ENCODE data around the gene HOXB2. TPM values are rescaled to one million over a fixed set of nuclear protein-coding genes. Genes with fewer than 3 reads are reported as not detected.
A peak's percentile ranks its signal among the peaks of the same experiment; 100 is the strongest.

HOXB2 gene
- total RNA-seq, 2 donors from 2014 or later: 4.1 to 9.5 TPM

DNA sequence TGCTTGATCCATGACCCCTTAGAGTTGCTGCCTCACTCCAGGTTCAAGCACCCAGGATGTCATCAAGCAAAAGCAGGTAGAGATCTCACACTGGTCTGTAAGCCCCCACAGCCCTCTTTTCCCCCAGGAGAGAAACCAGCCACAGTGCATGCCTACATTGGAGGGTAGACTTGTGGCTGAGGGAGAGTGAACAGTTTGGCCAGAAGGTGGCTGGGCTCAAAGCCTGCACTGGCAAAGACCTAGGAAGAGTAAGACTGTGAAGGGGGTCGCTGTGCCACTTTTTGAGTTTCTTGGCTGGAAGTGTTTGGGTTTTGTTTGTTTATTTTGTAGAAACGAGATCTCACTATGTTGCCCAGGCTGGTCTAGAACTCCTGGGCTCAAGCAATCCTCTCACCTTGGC, 42.6 kb downstream of the HOXB2 start:
- 72% methylated on average over 2 of the region's 2 CpGs for WGBS

DNA sequence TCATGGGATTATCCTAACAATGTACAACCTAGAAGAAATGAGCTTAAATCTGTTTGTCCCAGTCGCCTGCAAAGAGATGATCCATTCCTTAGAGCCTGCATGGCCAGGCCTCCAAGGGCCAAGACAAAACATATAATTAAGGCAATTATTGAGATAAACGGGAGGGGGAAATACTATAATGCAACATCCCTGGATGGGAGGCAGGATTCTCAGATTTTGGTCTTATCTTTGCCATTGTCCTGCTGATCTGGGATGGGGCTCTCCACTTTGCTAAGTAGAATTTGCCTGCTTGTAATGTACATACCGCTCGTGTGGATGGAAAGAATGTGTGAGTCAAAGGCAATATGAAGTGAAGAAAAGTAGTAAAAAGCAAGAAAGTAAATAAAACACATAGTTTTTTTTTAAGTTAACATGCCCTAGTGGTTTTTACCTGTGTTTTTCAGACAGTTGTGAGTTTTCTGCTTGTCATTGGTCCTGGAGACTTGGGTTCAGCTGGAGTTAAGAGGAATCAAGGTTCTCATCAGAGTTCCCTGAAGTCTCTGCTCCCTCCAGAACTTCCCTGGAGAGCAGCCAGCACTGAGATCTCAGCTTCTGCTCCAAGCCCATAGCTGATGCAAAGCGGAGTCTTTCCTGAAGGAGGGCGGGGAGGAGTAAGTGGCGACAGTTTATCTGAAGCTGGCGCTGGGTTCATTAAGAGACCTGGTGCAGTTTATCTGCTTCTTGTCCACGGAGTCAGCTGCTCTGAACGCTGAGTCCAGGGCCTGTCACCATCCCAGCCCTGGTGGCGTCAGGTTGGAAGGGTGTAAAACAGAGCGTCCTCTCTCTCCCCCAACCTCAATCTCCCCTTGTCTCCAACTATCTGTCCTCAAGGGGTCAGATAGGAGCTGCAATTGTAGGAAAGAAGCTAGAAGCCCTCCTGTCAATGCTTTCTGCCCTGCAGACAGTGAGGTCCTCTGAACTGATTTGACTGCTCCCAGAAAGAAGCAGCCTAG, 44.2 kb downstream of the HOXB2 start:
- no peaks in the 10 kb centered on the region for H3K36me3 ChIP-seq
- H3K27ac ChIP-seq: no peak overlapping the region
- no peak for DNase-seq (ENCODE audit: low spot score)
- H3K9me3 ChIP-seq: no peaks in the 10 kb centered on the region
- intact Hi-C loops (cut with DNase I): no loop called here
- no peak overlapping the region for H3K4me3 ChIP-seq
- 65% methylated on average over 12 of the region's 12 CpGs for whole genome bisulfite sequencing
- TF ChIP-seq, protein P1, sequence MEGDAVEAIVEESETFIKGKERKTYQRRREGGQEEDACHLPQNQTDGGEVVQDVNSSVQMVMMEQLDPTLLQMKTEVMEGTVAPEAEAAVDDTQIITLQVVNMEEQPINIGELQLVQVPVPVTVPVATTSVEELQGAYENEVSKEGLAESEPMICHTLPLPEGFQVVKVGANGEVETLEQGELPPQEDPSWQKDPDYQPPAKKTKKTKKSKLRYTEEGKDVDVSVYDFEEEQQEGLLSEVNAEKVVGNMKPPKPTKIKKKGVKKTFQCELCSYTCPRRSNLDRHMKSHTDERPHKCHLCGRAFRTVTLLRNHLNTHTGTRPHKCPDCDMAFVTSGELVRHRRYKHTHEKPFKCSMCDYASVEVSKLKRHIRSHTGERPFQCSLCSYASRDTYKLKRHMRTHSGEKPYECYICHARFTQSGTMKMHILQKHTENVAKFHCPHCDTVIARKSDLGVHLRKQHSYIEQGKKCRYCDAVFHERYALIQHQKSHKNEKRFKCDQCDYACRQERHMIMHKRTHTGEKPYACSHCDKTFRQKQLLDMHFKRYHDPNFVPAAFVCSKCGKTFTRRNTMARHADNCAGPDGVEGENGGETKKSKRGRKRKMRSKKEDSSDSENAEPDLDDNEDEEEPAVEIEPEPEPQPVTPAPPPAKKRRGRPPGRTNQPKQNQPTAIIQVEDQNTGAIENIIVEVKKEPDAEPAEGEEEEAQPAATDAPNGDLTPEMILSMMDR (IDR thresholded peaks at IDR 0.05): no peak
- no peak for TF ChIP-seq POLR2AphosphoS5 (IDR thresholded peaks at IDR 0.05)
- no peak for TF ChIP-seq POLR2A (IDR thresholded peaks at IDR 0.05)
- no peaks in the 10 kb centered on the region for H3K27me3 ChIP-seq (replicated peaks; ENCODE audit: insufficient read depth)
- no peaks in the 10 kb centered on the region for H3K4me1 ChIP-seq (replicated peaks)

More for the DNA sequence above, 42.6 kb downstream of the HOXB2 start:
- H3K27ac ChIP-seq: no peak overlapping the region
- H3K4me3 ChIP-seq: no peak overlapping the region
- TF ChIP-seq POLR2AphosphoS5 (IDR thresholded peaks at IDR 0.05): no peak
- TF ChIP-seq, protein P1 (IDR thresholded peaks at IDR 0.05): no peak
- no peak for TF ChIP-seq POLR2A (IDR thresholded peaks at IDR 0.05)
- H3K9me3 ChIP-seq: no peaks in the 10 kb centered on the region
- H3K4me1 ChIP-seq (replicated peaks): no peaks in the 10 kb centered on the region
- intact Hi-C loops (cut with DNase I): no loop called here
- DNase-seq (ENCODE audit: low spot score): no peak
- H3K27me3 ChIP-seq (replicated peaks; ENCODE audit: insufficient read depth): no peaks in the 10 kb centered on the region
- no peaks in the 10 kb centered on the region for H3K36me3 ChIP-seq

DNA sequence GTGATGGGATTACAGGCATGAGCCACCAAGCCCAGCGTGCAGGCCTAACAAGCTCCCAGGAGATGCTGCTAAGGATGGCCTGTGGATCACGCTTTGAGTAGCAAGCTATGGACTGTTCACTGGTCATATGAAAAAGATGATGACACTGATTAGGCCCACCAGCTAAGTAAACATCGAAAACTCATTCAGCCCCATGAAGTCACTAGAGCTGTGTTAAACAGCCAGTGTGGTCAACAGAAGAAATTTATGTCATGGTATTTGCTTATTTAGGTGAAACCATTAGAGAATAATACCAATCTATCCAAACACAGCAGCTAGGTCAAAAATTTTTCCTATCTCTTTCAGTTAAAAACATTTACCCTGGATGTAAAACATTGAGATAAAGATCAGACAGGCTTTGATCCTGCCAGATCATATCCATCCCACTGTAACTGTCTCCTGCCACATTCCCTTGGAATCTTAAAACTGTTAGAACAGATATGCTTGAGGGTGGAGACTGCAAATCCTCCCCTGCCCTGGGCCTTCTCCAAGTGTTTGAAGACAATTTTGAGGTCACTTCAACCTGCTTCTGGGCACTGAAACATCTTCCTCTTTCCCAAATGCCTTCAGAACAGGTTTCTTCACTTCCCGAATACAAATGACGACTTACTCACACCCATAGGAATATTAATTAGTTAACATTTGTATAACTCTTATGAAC, 45.0 kb downstream of the HOXB2 start:
- H3K4me3 ChIP-seq: no peak overlapping the region
- no peaks in the 10 kb centered on the region for H3K27me3 ChIP-seq (replicated peaks; ENCODE audit: insufficient read depth)
- H3K36me3 ChIP-seq: no peaks in the 10 kb centered on the region
- intact Hi-C loops (cut with DNase I): no loop called here
- DNase-seq (ENCODE audit: low spot score): no peak
- 85% methylated on average over 5 of the region's 5 CpGs for WGBS
- H3K9me3 ChIP-seq: no peaks in the 10 kb centered on the region
- H3K4me1 ChIP-seq (replicated peaks): no peaks in the 10 kb centered on the region
- H3K27ac ChIP-seq: no peak overlapping the region
- TF ChIP-seq, protein P1 (IDR thresholded peaks at IDR 0.05): no peak
- no peak for TF ChIP-seq POLR2A (IDR thresholded peaks at IDR 0.05)
- TF ChIP-seq POLR2AphosphoS5 (IDR thresholded peaks at IDR 0.05): no peak

DNA sequence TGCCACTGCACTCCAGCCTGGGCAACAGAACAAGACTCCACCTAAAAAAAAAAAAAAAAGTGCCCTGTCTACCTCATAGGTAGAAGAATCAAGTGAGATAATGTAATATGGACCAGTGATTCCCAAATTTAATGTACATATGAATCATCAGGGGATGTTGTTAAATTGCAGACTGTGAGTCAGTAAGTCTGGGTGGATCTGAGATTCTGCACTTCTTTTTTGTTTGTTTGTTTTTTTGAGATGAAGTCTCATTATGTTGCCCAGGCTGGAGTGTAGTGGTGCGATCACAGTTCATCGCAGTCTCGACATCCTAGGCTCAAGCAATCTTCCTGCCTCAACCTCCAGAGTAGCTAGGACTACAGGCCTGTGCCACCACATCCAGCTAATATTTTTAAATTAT, 45.7 kb downstream of the HOXB2 start:
- Histone ChIP-seq H3K4me1 (replicated peaks) (no peaks in the 10 kb centered on the region), H3K27me3 (replicated peaks; ENCODE audit: insufficient read depth) (no peaks in the 10 kb centered on the region), H3K9me3 (no peaks in the 10 kb centered on the region), H3K4me3 (no peak overlapping the region), H3K36me3 (no peaks in the 10 kb centered on the region), H3K27ac (no peak overlapping the region)
- no peak for DNase-seq (ENCODE audit: low spot score)
- TF ChIP-seq POLR2AphosphoS5 (IDR thresholded peaks at IDR 0.05): no peak
- intact Hi-C loops (cut with DNase I): no loop called here
- WGBS: 99% methylated on average over 3 of the region's 3 CpGs

DNA sequence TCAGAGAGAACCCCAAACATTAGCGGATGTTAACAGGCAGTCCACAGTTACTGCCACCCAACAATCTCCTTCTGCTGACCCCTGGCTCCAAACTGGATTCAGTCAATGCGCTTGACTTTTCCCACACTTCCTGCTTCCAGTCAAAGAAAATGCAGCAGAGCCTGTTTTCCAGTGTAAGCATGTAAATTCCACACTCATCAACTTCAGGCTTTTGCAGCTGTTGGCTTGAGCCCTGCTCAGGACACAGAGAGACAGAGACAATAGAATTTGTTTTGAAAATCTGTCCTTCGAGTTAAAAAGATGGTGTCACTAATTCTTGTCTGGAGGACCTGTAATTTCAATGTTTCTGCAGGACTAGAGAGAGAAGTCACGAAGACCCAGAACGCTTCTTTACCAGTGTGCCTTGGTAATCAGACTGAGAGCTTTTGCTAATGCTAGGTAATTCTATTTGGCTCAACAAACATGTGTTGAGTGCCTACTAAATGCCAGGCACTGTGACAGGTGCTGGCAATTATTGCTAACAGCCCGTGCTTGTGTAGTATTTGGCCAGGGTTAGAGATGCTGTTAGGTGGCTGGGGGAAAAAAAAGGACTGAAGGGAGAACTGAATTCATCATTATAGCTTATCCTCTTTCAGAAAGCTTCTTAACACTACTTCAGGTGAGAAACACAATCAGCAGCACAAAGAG, 46.6 kb downstream of the HOXB2 start:
- peak; percentile 12 for DNase-seq (ENCODE audit: low spot score)
- H3K4me3 ChIP-seq: no peak overlapping the region
- TF ChIP-seq, protein P1 (IDR thresholded peaks at IDR 0.05): no peak
- TF ChIP-seq POLR2AphosphoS5 (IDR thresholded peaks at IDR 0.05) (peak; percentile 47), POLR2A (IDR thresholded peaks at IDR 0.05) (no peak)
- intact Hi-C loops (cut with DNase I): no loop called here
- no peaks in the 10 kb centered on the region for H3K9me3 ChIP-seq
- H3K27ac ChIP-seq: no peak overlapping the region
- H3K36me3 ChIP-seq: no peaks in the 10 kb centered on the region
- H3K4me1 ChIP-seq (replicated peaks): no peaks in the 10 kb centered on the region
- 54% methylated on average over 6 of the region's 6 CpGs for WGBS
- H3K27me3 ChIP-seq (replicated peaks; ENCODE audit: insufficient read depth): no peaks in the 10 kb centered on the region

Data from prostate gland (tissue), 2 donors.